ENCODE measurements around the gene KLHL29.
"Not testable (repeated sequence)": the region's sequence is repeated elsewhere in the genome, so short reads cannot be mapped to it uniquely, and the experiment has no call there.

KLHL29 gene

DNA sequence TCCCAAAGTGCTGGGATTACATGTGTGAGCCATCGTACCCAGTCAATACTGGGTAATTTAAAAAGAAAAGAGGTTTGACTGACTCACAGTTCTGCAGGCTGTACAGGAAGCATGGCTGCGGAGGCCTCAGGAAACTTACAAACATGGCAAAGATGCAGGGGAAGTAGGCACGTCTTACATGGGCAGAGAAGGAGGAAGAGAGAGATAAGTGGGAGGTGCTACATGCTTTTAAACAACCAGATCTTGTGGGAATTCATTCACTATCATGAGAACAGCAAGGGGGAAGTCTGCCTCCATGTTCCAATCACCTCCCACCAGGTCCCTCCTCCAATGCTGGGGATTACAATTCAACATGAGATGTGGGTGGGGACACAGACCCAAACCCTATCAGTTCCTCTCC, 349.4 kb downstream of the KLHL29 start:
- no peak overlapping the region for H3K4me3 ChIP-seq (ENCODE audit: low read depth, low read length)

DNA sequence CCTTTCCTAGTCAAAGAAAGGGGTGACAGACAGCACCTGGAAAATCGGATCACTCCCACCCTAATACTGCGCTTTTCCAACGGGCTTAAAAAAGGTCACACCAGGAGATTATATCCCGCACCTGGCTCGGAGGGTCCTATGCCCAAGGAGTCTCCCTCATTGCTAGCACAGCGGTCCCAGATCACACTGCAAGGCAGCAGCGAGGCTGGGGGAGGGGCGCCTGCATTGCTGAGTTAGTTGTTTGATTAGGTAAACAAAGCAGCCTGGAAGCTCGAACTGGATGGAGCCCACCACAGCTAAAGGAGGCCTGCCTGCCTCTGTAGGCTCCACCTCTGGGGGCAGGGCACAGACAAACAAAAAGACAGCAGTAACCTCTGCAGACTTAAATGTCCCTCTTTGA, 351.8 kb downstream of the KLHL29 start:
- not testable (repeated sequence) for H3K4me3 ChIP-seq (ENCODE audit: low read depth, low read length)

GRCh38 chr2:23745068-23745725, 360.2 kb downstream of the KLHL29 start:
- no peak overlapping the region for H3K4me3 ChIP-seq (ENCODE audit: low read depth, low read length)

DNA sequence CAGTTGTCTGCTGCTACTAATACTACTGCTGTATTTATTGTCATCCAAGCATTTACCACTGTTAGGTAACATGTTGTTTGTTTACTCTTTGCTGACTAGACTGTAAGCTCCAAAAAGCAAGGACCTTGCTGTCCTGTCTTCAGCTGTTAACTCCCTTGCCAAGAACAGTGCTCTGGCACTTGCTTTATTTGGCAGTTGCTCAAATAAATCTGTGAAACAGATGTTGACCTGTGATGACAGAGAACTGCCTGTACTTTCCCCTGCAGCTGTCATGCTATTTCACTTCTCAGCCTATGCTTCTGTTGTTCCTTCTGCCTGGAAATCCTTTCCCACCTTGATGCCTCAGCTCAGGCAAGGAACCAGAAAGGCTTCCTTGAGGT, 360.7 kb downstream of the KLHL29 start:
- H3K4me3 ChIP-seq (ENCODE audit: low read depth, low read length) = no peak overlapping the region

DNA sequence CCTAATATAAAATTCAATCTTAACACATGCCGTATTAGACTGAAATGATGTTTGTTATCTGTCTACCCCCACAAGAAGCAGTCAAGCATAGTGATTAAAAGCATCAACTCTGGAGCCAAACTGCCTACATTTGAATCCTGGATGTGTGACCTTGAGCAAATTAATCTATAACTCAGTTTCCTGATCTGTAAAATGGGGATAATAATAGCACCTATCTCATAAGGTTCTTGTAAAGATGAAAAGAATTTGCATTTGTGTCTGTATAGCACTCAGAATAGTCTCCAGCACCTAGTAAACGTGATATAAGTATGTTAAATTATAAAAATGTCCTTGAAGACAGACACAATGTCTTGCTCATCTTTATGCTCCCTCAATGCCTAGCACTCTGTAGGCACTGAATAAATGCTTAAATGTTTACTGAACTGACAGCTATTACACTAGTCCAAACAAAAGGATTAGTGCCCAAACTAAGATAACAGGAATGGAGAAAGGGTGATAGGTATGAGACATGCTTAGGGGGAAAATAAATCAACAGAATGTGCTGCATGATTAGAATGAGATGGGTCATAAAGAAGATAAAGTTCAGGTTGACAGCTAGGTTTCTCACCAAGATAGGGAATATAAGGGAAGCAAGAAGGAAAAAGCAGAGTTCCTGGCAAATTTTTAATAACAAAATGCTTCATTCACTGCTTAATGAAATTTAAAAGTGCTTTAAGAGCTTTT, 361.3 kb downstream of the KLHL29 start:
- H3K4me3 ChIP-seq (ENCODE audit: low read depth, low read length) = no peak overlapping the region

- no peak overlapping the region for H3K4me3 ChIP-seq (ENCODE audit: low read depth, low read length)
Observed at GRCh38 chr2:23751747-23752265, 366.8 kb downstream of the KLHL29 start.

DNA sequence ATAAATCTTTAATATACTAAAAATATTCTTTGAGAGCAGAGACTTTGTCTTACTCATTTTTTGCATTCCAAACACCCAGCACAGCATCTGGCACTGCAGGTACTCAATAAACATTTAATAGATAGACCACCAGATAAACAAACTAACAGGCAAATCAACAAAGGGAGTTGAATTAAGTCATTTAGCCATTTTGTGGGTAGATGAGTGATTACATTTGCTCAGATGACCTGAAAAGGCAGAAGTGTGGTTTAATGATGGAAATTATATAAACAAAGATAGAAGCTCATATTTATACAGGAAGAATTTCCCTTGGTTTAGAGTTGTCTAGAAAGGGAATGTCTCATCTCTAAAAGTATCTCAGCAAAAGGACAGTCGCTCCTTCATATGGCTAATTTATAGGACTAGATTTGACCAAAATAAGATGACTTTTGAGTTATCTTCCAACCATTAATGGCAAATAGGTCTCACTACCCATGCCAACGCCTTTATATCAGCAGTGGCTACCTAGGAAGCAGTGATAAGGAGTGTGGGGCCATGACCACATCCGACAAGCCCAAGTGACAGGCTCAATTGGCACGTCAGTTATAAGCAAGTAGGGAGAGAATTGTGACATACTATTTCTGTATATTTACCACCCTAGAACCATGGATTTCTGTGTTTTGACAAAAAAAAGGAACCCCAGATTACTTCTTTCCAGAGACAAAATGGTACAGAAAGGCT, 368.5 kb downstream of the KLHL29 start:
- H3K4me3 ChIP-seq (ENCODE audit: low read depth, low read length) = no peak overlapping the region

DNA sequence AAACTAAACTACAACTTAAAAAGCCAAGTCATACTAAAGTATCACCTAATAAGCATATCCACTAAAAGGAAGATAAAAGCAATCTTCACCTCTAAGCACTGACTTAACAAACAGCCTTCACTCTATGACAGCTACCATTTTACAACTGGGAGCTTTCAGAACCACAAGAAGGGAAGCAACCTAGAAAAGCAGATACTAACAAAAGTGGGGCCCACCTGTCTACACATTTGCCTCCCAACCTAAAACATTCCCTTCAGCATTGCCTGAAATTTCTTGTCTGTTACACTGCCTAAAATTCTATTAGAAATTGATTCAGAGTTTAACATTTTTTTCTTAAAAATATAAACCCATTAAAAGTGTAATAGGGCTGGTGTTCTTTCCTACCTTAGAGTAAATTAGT, 370.0 kb downstream of the KLHL29 start:
- H3K4me3 ChIP-seq (ENCODE audit: low read depth, low read length) = no peak overlapping the region

DNA sequence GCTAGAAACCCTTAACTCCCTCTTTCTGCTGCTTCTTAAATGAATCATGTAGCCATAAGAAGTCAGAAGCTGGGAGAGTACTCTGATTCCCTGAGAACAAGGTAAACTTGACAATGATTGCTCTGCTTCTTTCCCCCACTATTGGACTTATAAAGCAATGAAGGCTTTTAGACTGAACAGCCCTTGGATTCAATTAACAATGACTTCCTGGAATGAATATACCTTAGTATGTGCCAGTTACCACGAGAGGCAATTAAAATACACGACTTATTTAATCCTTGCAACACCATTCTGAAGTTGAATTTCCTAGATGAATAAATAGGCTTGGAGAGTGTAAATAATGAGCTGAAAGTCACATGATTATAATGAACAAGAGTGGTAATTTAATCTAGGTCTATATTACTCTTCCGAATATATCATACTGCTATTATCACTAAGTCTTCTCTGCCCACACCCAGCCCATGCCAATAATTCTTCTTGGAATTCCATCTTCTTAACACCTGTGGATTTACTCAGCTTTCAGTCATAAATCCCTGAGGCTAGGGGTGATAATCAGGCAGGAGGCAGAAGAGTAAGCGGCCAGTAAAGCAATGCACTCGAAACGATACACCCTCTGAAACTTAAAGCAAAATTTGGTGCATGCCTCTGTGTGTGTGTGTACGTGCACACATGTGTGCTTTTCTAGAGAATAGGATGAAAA, 371.8 kb downstream of the KLHL29 start:
- H3K4me3 ChIP-seq (ENCODE audit: low read depth, low read length) = no peak overlapping the region

DNA sequence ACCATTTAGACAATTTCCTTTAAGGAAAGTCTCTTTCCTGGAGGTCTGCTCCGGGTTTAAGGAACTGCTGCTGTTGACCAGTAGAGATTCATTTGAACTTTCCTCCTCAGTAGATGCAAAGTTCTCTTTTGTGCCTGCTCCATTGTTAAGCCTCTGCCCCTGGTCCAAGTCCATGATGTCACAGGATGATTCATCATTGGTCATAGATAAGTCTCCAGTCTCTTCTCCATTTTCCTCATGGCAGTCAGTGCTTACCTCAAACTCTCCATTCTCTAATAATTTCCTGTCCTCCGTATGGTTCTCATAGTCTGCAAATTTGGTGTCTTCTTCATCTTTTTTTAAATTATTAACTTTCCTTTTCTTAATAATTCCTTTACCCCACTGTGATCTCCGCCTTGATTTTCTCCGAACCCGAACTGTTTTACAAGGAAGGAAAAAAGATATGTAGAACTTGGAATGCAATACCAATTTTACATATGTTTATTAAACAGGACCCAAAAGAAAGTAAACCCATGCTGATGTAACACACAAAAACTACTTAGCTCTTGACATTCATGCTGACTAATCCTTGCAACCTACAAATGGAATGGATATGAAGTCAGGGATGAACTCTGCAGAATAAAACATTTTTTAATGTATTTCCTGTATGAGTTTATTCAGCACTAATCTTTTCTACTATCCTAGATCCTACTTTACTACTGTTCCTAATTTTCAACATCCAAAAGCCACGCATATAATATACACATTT, 372.9 kb downstream of the KLHL29 start:
- H3K4me3 ChIP-seq (ENCODE audit: low read depth, low read length) = no peak overlapping the region

Measured in iPS-11a (cell line).